Endothelial cell (in vitro differentiated cells): ENCODE measurements around the gene STARD10. TPM values are rescaled to one million over a fixed set of nuclear protein-coding genes. Genes with fewer than 3 reads are reported as not detected.

Experiments
- DNase-seq: peaks from one replicate; pipeline ENCODE4 v3.0.0; 2021; ENCODE audit warnings: low spot score
- H3K27ac Mint-ChIP-seq: one replicate; pipeline ENCODE4 v1.8.0; 2021; ENCODE audit warnings: mixed read lengths, inconsistent platforms; ENCODE audit not compliant: unreplicated experiment
- H3K27me3 Mint-ChIP-seq: one replicate; pipeline ENCODE4 v1.8.0; 2021; ENCODE audit warnings: mild to moderate bottlenecking, moderate library complexity, mixed read lengths, inconsistent platforms; ENCODE audit not compliant: unreplicated experiment
- H3K36me3 Mint-ChIP-seq: one replicate; pipeline ENCODE4 v1.8.0; 2021; ENCODE audit warnings: mild to moderate bottlenecking, low read depth, mixed read lengths, inconsistent platforms; ENCODE audit not compliant: unreplicated experiment
- H3K4me1 Mint-ChIP-seq: one replicate; pipeline ENCODE4 v1.8.0; 2021; ENCODE audit warnings: mild to moderate bottlenecking, mixed read lengths, inconsistent platforms; ENCODE audit not compliant: unreplicated experiment
- H3K4me3 Mint-ChIP-seq: one replicate; pipeline ENCODE4 v1.8.0; 2021; ENCODE audit warnings: mild to moderate bottlenecking, mixed read lengths, inconsistent platforms; ENCODE audit not compliant: unreplicated experiment
- H3K9me3 Mint-ChIP-seq: one replicate; pipeline ENCODE4 v1.8.0; 2021; ENCODE audit warnings: mixed read lengths, inconsistent platforms; ENCODE audit not compliant: unreplicated experiment
- CTCF ChIP-seq: fragments of 200-600 bp; sonication (generic); IDR thresholded peaks from one replicate; pipeline ENCODE4 v1.5.0; 2021; ENCODE audit warnings: antibody characterized with exemption; ENCODE audit not compliant: unreplicated experiment
- total RNA-seq: library from RNA; stranded (reverse); fragmentation: NEBNext Ultra II Directional; extraction: Animal tissue kit (Norgen Biotek cat#: 25700); gene quantifications from one replicate; pipeline ENCODE4 v1.2.1, GENCODE V29; 2021; ENCODE audit not compliant: unreplicated experiment

The STARD10 gene
- total RNA-seq, 1 donor from 2014 or later: 13.4 TPM

GRCh38 chr11:72764503-72764902 lies 29.3 kb downstream of the STARD10 start:
- no peaks in the 10 kb centered on the region for H3K36me3 Mint-ChIP-seq
- H3K27me3 Mint-ChIP-seq: peaks cover 7% of the 10 kb centered on the region
- DNase-seq: no peak
- H3K9me3 Mint-ChIP-seq: no peaks in the 10 kb centered on the region
- TF ChIP-seq CTCF: no peak
- no peak overlapping the region for H3K27ac Mint-ChIP-seq
- no peaks in the 10 kb centered on the region for H3K4me1 Mint-ChIP-seq
- no peak overlapping the region for H3K4me3 Mint-ChIP-seq

DNA sequence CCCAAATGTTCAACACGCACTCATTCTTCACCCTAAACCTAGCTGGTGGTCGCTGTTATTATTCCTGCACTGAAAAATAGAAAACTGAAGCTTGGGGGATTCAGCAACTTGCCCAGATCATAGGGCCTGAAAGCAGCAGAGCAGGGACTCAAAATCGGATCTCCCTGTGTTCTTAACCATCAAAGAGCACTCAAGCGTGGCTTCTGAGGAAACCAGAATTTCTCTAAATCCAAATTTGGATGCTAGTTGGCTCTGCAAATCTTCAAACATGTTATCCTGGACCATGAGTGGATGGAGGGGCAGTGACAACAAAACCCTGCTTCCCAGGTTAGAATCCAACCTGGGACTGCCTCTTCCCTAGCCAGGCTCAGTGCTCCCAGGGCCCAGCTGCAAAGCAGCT lies 30.0 kb downstream of the STARD10 start:
- no peak for TF ChIP-seq CTCF
- no peak overlapping the region for H3K4me3 Mint-ChIP-seq
- peaks cover 1% of the 10 kb centered on the region for H3K36me3 Mint-ChIP-seq
- no peaks in the 10 kb centered on the region for H3K4me1 Mint-ChIP-seq
- H3K9me3 Mint-ChIP-seq: no peaks in the 10 kb centered on the region
- peaks cover 5% of the 10 kb centered on the region for H3K27me3 Mint-ChIP-seq
- no peak for DNase-seq
- peak overlapping the region; percentile 24 for H3K27ac Mint-ChIP-seq

DNA sequence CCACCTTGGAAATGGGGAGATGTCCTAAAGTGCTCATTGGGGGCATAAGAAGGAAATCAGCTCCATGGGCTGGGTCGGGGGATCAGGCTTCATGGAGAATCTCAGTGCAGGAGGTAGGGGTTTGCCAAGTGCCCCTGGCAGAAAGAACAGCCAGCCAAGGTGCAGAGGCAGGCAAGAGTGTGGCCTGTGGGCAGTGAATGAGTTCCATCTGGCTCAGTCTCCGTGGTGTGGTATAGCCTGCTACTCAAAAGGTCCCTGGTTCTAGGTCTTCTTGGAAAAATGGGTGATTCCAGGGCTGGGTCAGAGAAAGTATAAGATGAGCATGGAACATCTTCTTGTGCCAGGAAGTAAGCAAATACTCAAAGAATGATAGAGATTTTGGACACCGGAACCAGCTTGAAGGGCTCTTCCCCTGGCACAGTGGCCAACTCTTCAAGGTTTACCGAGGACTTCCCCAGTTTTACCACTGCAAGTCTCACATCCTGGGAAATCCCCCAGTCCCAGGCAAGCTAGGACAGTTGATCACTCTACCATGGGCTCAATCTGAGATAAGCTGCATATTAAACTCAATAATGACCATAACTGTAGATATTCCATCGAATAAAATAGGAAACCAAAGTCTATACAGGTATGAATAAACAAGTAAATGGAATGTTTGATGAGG lies 31.1 kb downstream of the STARD10 start:
- TF ChIP-seq CTCF: no peak
- DNase-seq: no peak
- Mint-ChIP-seq H3K27ac (no peak overlapping the region), H3K4me1 (no peaks in the 10 kb centered on the region), H3K4me3 (no peak overlapping the region), H3K36me3 (peaks cover 8% of the 10 kb centered on the region), H3K9me3 (no peaks in the 10 kb centered on the region), H3K27me3 (peaks cover 3% of the 10 kb centered on the region)

- Mint-ChIP-seq H3K9me3 (no peaks in the 10 kb centered on the region), H3K27ac (peak overlapping the region; percentile 20), H3K4me1 (no peaks in the 10 kb centered on the region), H3K36me3 (peaks cover 21% of the 10 kb centered on the region), H3K4me3 (no peak overlapping the region), H3K27me3 (no peaks in the 10 kb centered on the region)
- no peak for DNase-seq
- no peak for TF ChIP-seq CTCF
Measured at GRCh38 chr11:72760539-72761405, 33.1 kb downstream of the STARD10 start.

GRCh38 chr11:72759468-72759985 lies 34.3 kb downstream of the STARD10 start:
- Mint-ChIP-seq H3K4me3 (no peak overlapping the region), H3K36me3 (peaks cover 21% of the 10 kb centered on the region), H3K27ac (no peak overlapping the region), H3K27me3 (peaks cover 4% of the 10 kb centered on the region), H3K9me3 (no peaks in the 10 kb centered on the region), H3K4me1 (no peaks in the 10 kb centered on the region)
- TF ChIP-seq CTCF: no peak
- DNase-seq: no peak
